Islet of Langerhans (tissue), 1 donor: ENCODE measurements around the gene SERPINB10.
"Not testable (repeated sequence)": the region's sequence is repeated elsewhere in the genome, so short reads cannot be mapped to it uniquely, and the experiment has no call there.

Source experiments
- FAIRE-seq: peaks from one replicate; lab custom pipeline; 2011; peaks lifted over from hg19 to GRCh38; lab: Jason Lieb, UNC

Gene SERPINB10

DNA sequence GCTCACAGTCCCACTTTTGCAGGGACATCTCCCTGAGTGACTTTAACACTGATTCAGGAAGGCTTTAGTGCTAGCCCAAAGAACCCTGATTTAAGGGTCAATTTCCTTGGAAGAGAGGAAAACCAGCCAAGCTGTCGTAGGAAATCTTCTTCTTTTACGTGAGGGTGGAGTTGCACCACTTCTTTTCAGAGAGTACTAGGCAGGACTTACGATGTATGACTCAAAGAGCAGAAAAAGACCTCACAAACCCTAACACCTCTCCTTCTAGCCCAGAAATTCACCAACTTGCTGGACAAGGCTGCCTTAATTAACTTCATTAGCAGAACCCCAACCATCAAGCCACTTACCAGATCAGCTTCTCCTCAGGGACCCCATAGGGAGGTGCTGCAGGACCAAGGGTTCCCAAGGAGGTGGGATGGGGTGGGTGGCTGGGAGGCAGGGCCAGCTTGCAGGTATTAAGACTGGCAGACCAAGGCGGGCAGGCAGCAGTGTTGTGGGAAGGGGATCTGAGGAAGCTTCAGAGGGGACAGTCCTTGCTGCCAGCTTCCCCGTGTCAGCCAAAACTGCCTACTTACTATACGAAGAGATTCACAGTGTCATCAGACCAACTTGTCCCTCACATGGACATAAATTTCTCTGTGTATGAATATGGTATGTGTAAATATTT lies 13.5 kb upstream of the SERPINB10 start:
- no peak for FAIRE-seq

DNA sequence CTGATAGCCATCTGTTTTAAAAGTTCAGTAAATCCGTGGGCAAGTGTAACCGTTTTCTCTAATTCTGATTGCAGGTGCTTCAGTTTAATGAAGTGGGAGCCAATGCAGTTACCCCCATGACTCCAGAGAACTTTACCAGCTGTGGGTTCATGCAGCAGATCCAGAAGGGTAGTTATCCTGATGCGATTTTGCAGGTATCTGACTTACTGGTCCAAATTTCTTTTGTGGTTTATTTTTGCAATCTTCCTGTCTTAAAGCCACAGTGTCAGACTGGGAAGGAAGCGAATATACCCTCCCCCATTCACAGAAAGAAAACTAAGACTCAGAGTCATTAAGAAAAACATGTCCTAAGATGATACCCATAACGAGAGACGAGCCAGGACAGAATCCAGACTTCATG lies 12.6 kb upstream of the SERPINB10 start:
- FAIRE-seq = no peak

DNA sequence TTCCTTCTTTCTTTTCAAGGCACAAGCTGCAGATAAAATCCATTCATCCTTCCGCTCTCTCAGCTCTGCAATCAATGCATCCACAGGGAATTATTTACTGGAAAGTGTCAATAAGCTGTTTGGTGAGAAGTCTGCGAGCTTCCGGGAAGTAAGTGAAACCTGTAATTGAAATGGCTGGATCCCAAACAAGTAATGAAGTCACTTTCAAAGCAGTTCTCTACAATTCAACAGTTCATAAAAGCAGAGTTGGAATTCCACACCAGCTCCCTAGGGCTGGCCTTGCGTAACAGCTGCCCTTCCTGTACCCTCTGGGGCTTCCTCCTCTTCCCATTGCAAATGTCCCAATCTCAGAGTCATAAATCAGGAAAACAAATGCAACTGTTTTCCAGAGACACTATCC lies 10.7 kb upstream of the SERPINB10 start:
- no peak for FAIRE-seq

GRCh38 chr18:63899206-63899605 lies 8.6 kb upstream of the SERPINB10 start:
- no peak for FAIRE-seq

- no peak for FAIRE-seq
Observed at GRCh38 chr18:63903851-63904570, 3.7 kb upstream of the SERPINB10 start.

- no peak for FAIRE-seq
Observed at GRCh38 chr18:63904694-63905093, 3.1 kb upstream of the SERPINB10 start.

- no peak for FAIRE-seq
Observed at GRCh38 chr18:63905361-63905760, 2.4 kb upstream of the SERPINB10 start.

DNA sequence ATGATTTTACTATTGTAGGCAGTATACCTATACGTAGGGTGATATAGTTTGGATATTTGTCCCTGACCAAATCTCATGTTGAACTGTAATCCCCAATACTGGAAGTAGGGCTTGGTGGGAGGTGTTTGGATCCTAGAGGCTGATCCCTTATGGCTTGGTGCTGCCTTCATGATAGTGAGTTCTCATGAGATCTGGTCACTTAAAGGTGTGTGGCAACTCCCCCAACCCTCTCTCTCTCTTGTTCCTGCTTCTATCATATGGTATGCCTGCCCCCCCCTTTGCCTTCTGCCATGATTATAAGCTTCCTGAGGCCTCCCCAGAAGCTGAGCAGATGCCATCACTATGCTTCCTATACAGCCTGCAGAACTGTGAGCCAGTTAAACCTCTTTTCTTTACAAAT lies 1.7 kb upstream of the SERPINB10 start:
- FAIRE-seq = no peak

GRCh38 chr18:63908858-63909257 lies 1.1 kb downstream of the SERPINB10 start:
- no peak for FAIRE-seq

DNA sequence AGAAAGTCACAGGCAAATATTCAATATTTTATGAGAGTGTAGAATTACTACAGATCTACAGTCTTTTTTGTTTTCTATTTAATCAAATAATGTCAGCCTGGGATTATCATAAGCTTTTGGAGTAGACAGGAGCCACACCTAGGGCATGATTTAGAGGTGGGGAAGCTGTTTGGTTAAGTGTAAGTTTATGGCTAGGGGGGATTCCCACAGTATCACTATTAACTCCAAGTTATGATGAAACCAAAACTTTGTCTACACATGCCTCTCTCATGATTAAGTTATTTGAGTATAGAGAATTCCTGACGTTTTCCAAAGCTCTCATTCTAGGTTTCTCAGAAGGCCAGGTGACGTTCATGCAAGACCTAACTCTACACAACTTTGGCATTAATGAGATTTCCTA lies 2.1 kb downstream of the SERPINB10 start:
- FAIRE-seq = no peak

DNA sequence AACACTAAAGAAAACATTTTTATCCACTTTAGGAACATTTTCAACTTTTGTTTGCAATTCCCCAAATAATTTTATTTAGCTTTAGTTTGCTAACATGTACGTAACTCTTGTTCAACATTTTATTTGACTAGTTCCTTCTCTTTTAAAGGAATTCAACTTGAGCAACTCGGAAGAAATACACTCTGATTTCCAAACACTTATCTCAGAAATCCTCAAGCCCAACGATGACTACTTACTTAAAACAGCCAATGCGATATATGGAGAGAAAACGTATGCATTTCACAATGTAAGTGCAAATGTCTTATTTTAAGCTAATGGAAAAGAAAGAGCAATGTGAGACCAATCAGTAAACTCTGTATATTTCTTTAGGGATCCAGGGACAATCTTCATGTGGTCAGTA lies 10.1 kb downstream of the SERPINB10 start:
- no peak for FAIRE-seq

DNA sequence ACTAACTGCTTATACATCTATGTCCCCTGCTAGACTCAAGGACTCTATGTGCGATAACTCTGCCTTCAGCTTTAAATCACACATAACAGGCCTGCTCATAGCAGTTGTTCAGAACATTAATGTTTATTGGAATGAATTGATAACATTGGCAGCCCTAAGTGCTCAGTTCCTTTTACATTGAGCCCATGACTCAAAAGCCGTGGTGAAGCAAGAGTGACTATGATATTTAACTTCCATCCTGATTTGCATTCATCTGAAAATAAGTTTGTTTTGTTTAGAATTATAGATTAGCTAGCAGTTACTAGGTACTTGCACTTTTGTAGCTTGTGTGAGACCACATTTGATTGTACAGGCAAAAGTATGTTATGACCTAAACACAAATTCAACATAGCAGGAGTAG lies 14.3 kb downstream of the SERPINB10 start:
- FAIRE-seq = no peak

GRCh38 chr18:63924551-63924950 lies 16.8 kb downstream of the SERPINB10 start:
- no peak for FAIRE-seq

GRCh38 chr18:63928331-63928730 lies 20.6 kb downstream of the SERPINB10 start:
- no peak for FAIRE-seq

DNA sequence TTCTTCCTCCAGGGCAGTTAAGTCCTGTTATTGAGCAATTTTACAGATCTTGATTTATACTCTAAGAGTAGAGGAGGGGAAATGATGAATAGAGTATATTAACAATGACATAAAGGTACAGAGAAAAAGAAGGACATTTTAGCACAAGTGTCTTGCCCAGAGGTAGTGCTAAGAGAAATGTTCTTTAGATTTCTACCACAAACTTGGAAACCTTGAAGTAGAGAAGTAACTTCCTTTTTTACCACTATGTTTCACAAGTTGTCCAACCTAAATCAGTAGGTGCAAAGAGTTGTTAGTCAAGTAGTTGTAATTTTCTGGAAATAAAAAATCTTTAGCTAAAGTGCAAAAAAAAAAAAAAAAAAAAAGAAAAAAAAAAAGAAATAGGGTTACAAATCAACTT lies 21.6 kb downstream of the SERPINB10 start:
- not testable (repeated sequence) for FAIRE-seq

DNA sequence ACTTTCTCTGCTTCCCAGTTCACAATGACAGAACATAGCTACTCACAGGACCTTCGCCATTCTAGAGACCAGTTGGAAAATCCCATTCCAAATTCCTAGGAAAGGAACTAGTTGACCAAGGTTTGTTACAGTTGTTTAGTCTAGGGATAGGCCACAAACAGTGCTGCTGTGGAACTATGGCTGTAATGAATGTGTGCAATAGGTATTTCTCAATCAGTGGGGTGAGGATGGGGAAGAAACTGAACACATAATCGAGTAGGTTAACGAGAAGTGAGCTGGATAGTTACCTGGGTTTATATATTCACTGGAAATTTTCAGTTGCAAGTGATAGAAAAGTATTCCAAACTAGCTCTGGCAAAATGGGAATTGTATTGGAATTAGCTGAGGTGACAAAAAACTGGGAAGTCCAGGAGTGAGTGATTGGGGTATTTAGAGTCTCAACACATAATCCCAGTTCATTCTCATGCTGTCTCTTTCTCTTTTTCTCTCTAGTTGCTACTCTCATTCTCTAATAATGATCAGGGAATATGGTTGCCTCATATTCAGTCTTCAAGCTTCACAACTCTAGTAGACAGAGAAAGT lies 23.1 kb downstream of the SERPINB10 start:
- no peak for FAIRE-seq

DNA sequence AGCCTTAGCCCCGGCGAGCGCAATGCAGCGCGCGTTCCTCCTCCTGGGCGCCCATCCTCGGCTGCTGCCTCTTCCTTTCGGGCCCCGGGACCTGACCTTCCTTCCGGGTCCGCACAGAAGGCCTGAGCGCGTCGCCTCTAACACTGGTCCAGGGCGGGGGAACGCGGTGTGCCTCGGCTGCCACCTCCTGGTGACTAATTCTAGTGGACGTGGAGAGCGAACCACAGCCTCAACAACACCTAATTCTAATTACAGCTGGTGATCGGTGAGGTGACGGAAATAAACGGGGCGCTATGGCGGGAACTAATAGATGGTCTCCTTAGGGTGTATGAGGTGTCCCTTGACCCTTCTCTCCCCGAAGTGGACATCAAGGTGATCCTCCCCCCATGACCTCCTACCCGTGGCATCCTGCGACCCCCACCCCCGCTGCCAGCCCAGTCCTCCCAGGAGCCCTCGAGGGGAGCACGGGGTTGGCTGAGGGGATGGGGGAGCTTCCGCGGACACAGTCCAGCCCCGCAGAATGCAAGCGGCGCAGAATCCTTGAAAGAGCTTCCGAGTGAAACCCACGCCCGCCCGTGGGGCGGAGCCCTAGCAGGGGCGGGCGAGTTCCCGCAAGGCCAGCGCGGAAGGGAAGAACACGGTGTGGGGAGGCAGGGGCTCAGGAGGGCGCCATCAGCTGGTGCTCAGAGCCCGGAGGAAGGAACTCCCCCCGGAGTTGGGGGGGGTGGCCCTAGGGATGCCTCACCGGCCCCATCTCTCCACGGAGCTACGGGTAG lies 28.6 kb downstream of the SERPINB10 start:
- no peak for FAIRE-seq

DNA sequence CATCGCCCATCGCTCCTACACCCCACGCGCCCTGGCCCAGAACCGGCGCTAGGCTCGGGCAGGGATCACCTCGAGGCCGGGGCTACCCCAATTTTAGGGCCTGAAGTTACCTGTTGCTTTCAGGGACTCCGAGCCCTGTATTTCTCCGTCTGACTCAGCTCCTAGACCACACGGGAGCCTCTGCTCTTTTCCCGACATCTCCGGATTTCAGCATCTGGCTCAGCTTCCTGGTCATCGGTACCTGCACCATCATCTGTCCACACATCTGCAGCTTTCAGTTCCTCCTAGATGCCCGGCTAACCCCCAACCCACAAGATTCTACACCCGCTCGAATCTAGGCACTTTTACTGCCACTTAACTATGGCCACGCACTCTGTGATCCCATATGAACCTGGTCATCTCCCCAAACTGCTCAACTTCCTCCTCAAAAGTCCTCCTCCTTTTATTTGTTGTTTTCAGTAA lies 29.2 kb downstream of the SERPINB10 start:
- no peak for FAIRE-seq

- no peak for FAIRE-seq
Observed at GRCh38 chr18:63940008-63940407, 32.2 kb downstream of the SERPINB10 start.

GRCh38 chr18:63940543-63941050 lies 32.8 kb downstream of the SERPINB10 start:
- FAIRE-seq = not testable (repeated sequence)

DNA sequence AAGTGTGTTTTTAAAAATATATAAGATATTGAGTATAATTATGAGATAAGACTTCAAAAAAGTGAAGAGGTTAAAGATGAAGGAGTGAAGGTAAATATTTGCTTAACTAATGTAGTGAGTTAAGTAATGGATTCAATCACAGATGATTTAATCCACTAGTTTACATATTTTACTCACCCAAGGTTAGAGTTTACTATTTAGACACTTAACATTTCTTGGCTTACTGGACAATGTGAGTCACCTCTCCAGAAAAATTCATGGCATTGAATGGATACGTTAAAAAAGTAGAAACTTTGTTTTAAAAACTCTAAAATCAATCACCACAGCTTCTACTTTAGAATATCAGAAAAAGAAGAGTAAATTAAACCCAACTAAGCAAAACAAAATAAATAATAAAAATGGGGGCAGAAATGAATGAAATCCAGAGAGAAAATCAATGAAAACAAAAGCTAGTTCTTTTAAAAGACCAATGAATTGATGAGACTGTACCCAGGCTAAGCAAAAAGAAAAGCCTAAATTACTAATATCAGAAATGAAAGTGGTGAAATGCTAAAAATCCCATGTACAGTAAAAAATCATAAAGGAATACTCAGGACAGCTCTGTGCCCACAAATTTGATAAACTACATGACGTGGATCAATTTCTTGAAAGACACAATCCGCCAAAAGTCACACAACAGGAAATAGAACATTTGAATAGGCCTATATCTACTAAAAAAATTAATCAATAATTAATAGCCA lies 39.5 kb downstream of the SERPINB10 start:
- no peak for FAIRE-seq
